Spleen (tissue), 11 donors: Measurements from ENCODE around the gene ANKS3. TPM values are rescaled to one million over a fixed set of nuclear protein-coding genes. Genes with fewer than 3 reads are reported as not detected.
A peak's percentile ranks its signal among the peaks of the same experiment; 100 is the strongest.

Experiments
- DNase-seq: peaks from one replicate; pipeline ENCODE4 v3.0.0-alpha.2; 2020
- H3K27ac ChIP-seq, 8 donors: fragments of 200-600 bp; sonication (generic) in 7 of 8; 1 replicate in 4 of 8; 2 replicates in 4 of 8; pipeline versions ENCODE4 v1.5.0 to v1.8.0; 2016 to 2021; ENCODE audit warnings: inconsistent platforms in 4 of 8, mild to moderate bottlenecking in 4 of 8, moderate library complexity in 1 of 8
- H3K27me3 ChIP-seq, 7 donors: fragments of 200-600 bp; sonication (generic) in 6 of 7; replicated peaks in 1 of 7; 1 replicate in 4 of 7; 2 replicates in 3 of 7; pipeline versions ENCODE4 v1.5.0 to v1.8.0; 2016 to 2021; ENCODE audit warnings: inconsistent platforms in 3 of 7, mild to moderate bottlenecking in 1 of 7
- H3K36me3 ChIP-seq, 6 donors: fragments of 200-600 bp; sonication (generic) in 5 of 6; 1 replicate in 4 of 6; 2 replicates in 2 of 6; pipeline versions ENCODE4 v1.5.0 to v1.8.0; 2016 to 2021; ENCODE audit warnings: inconsistent platforms in 2 of 6
- H3K4me1 ChIP-seq, 6 donors: fragments of 200-600 bp; sonication (generic) in 5 of 6; 1 replicate in 3 of 6; 2 replicates in 3 of 6; pipeline versions ENCODE4 v1.5.0 to v1.8.0; 2016 to 2021; ENCODE audit warnings: inconsistent platforms in 3 of 6
- H3K4me3 ChIP-seq, 8 donors: fragments of 200-600 bp; sonication (generic) in 7 of 8; 1 replicate in 4 of 8; 2 replicates in 4 of 8; pipeline versions ENCODE4 v1.5.0 to v1.8.0; 2016 to 2021; ENCODE audit warnings: inconsistent platforms in 4 of 8, mild to moderate bottlenecking in 4 of 8, moderate library complexity in 2 of 8
- H3K9me3 ChIP-seq, 8 donors: fragments of 200-600 bp; sonication (generic) in 7 of 8; 1 replicate in 4 of 8; 2 replicates in 4 of 8; pipeline versions ENCODE4 v1.5.0 to v1.8.0; 2016 to 2021; ENCODE audit warnings: inconsistent platforms in 4 of 8
- CTCF ChIP-seq, 11 experiments: fragments of 200-600 bp in 7 of 11; fragments of 450-650 bp in 4 of 11; sonication (generic) in 4 of 11; IDR thresholded peaks in 8 of 11; conservative IDR thresholded peaks in 3 of 11; 1 replicate in 7 of 11; 2 replicates in 4 of 11; pipeline versions ENCODE4 v1.4.0 to v1.8.0; 2016 to 2021; ENCODE audit warnings: antibody characterized with exemption in 11 of 11, inconsistent platforms in 4 of 11, mild to moderate bottlenecking in 1 of 11
- POLR2A ChIP-seq, 3 donors: fragments of 450-650 bp; IDR thresholded peaks; one replicate each; pipeline ENCODE4 v1.5.1; 2017; ENCODE audit warnings: antibody characterized with exemption in 3 of 3, mild to moderate bottlenecking in 1 of 3
- POLR2AphosphoS5 ChIP-seq, 3 donors: sonication (generic); formaldehyde crosslinking; IDR thresholded peaks; one replicate each; pipeline ENCODE4 v1.5.1; 2017; ENCODE audit warnings: antibody characterized with exemption in 3 of 3
- WGBS, 5 donors: extraction: QIAGEN DNeasy Blood & Tissue Kit in 3 of 5; methylation state at CpG; one replicate each; pipeline versions ENCODE4 v1.1.5 to v1.1.7; 2013 to 2018; 5-methylcytosine and 5-hydroxymethylcytosine counted together
- intact Hi-C: fragments of 100-400 bp; cut with DNase I; formaldehyde crosslinking; loops from one replicate; pipeline ENCODE4 v1.15.0; 2023; ENCODE audit warnings: low total_unique reads
- polyA plus RNA-seq, 3 donors: library from polyadenylated mRNA; stranded (reverse); fragments of 200-250 nt; gene quantifications; one replicate each; pipeline ENCODE4 v1.2.1, GENCODE V29; 2013
- total RNA-seq, 7 donors: library from RNA; depleted of rRNA in 3 of 7; stranded (reverse); fragments of >200 nt in 3 of 7; fragmentation: NEBNext Ultra II Directional in 4 of 7; extraction: Animal tissue kit (Norgen Biotek cat#: 25700) in 4 of 7; gene quantifications; one replicate each; pipeline versions ENCODE4 v1.1.0 to v1.2.1, GENCODE V29; 2016 to 2021
- donor health status: healthy with polysubstance abuse.
- donor health status: DM: no; HTN: no; CAD: no; lungs with moderate emphysema.
- donor health status: DM: no; HTN: no; CAD: no.
- donor health status: Bipolar disorder and iron deficiency.
- donor health status: healthy.
- donor health status: DM: no; HTN: no; CAD: no.
- donor health status: DM: yes; HTN: yes; CAD: no.

ANKS3 gene
- total and polyA plus RNA-seq, 10 donors, result 12.5 to 29.5 (median 22.9) TPM

- Histone ChIP-seq H3K9me3 (no peaks in the 10 kb centered on the region), H3K27ac (no peak overlapping the region), H3K36me3 (peaks cover 0 to 89% (median 30%) of the 10 kb centered on the region in 6 donors), H3K27me3 (no peaks in the 10 kb centered on the region), H3K4me3 (no peak overlapping the region), H3K4me1 (no peaks in the 10 kb centered on the region)
- 87 to 97% (median 92%) methylated on average over 7 of the region's 7 CpGs for WGBS, 5 donors
- DNase-seq, result no peak
- no peak for TF ChIP-seq CTCF (IDR thresholded peaks at IDR 0.05 in 8 of 11, conservative IDR thresholded peaks at IDR 0.05 in 3 of 11)
- no peak for TF ChIP-seq POLR2AphosphoS5 (IDR thresholded peaks at IDR 0.05)
- no peak for TF ChIP-seq POLR2A (IDR thresholded peaks at IDR 0.05)
- intact Hi-C loops, result no loop called here
Measured at GRCh38 chr16:4706871-4707270, 27.2 kb downstream of the ANKS3 start.

GRCh38 chr16:4704913-4705312 lies 29.2 kb downstream of the ANKS3 start:
- Histone ChIP-seq H3K36me3 (peaks cover 0 to 90% (median 44%) of the 10 kb centered on the region in 6 donors), H3K4me3 (no peak overlapping the region), H3K4me1 (no peaks in the 10 kb centered on the region), H3K27ac (no peak overlapping the region), H3K9me3 (no peaks in the 10 kb centered on the region), H3K27me3 (no peaks in the 10 kb centered on the region)
- 94 to 97% (median 97%) methylated on average over 14 of the region's 14 CpGs for WGBS, 5 donors
- TF ChIP-seq CTCF (IDR thresholded peaks at IDR 0.05 in 8 of 11, conservative IDR thresholded peaks at IDR 0.05 in 3 of 11) (no peak), POLR2AphosphoS5 (IDR thresholded peaks at IDR 0.05) (peak in 1 of 3 donors; percentile 16), POLR2A (IDR thresholded peaks at IDR 0.05) (no peak)
- intact Hi-C loops, result no loop called here
- DNase-seq, result no peak

GRCh38 chr16:4704491-4704890 lies 29.6 kb downstream of the ANKS3 start:
- WGBS, 5 donors, result 88 to 95% (median 92%) methylated on average over 8 of the region's 8 CpGs
- DNase-seq, result no peak
- H3K27ac ChIP-seq, result no peak overlapping the region
- H3K36me3 ChIP-seq, result peaks cover 0 to 90% (median 47%) of the 10 kb centered on the region in 6 donors
- no peaks in the 10 kb centered on the region for H3K9me3 ChIP-seq
- H3K4me3 ChIP-seq, result no peak overlapping the region
- intact Hi-C loops, result no loop called here
- no peak for TF ChIP-seq POLR2AphosphoS5 (IDR thresholded peaks at IDR 0.05)
- TF ChIP-seq CTCF (IDR thresholded peaks at IDR 0.05 in 8 of 11, conservative IDR thresholded peaks at IDR 0.05 in 3 of 11), result no peak
- TF ChIP-seq POLR2A (IDR thresholded peaks at IDR 0.05), result no peak
- H3K27me3 ChIP-seq, result no peaks in the 10 kb centered on the region
- H3K4me1 ChIP-seq, result no peaks in the 10 kb centered on the region

- DNase-seq, result no peak
- Histone ChIP-seq H3K4me1 (no peaks in the 10 kb centered on the region), H3K9me3 (no peaks in the 10 kb centered on the region), H3K4me3 (no peak overlapping the region), H3K27ac (no peak overlapping the region), H3K27me3 (no peaks in the 10 kb centered on the region), H3K36me3 (peaks cover 0 to 90% (median 53%) of the 10 kb centered on the region in 6 donors)
- WGBS, 5 donors, result 0 to 65% (median 63%) methylated on average over 1 to 7 of the region's 7 CpGs
- TF ChIP-seq POLR2A (IDR thresholded peaks at IDR 0.05) (no peak), POLR2AphosphoS5 (IDR thresholded peaks at IDR 0.05) (no peak), CTCF (IDR thresholded peaks at IDR 0.05 in 8 of 11, conservative IDR thresholded peaks at IDR 0.05 in 3 of 11) (no peak)
- intact Hi-C loops, result no loop called here
Measured at GRCh38 chr16:4703906-4704305, 30.2 kb downstream of the ANKS3 start.
